Nephron progenitor cell (in vitro differentiated cells): ENCODE data around the gene HOXA13.

Experiments used
- DNase-seq: peaks from one replicate; pipeline ENCODE4 v3.0.0; 2021
- H3K27ac Mint-ChIP-seq: 2 replicates; pipeline ENCODE4 v1.8.0; 2021; ENCODE audit warnings: mild to moderate bottlenecking, moderate library complexity, mixed read lengths
- H3K27me3 Mint-ChIP-seq: 2 replicates; pipeline ENCODE4 v1.8.0; 2021; ENCODE audit warnings: mild to moderate bottlenecking, low read depth, mixed read lengths; ENCODE audit not compliant: poor library complexity
- H3K36me3 Mint-ChIP-seq: 2 replicates; pipeline ENCODE4 v1.8.0; 2021; ENCODE audit warnings: low read depth, mixed read lengths
- H3K4me1 Mint-ChIP-seq: 2 replicates; pipeline ENCODE4 v1.8.0; 2021; ENCODE audit warnings: mixed read lengths
- H3K4me3 Mint-ChIP-seq: 2 replicates; pipeline ENCODE4 v1.8.0; 2021; ENCODE audit warnings: mild to moderate bottlenecking, moderate library complexity, mixed read lengths
- H3K9me3 Mint-ChIP-seq: 2 replicates; pipeline ENCODE4 v1.8.0; 2021; ENCODE audit warnings: mild to moderate bottlenecking, moderate library complexity, mixed read lengths
- CTCF ChIP-seq: fragments of 200-600 bp; sonication (generic); IDR thresholded peaks from 2 replicates; pipeline ENCODE4 v1.5.0; 2021; ENCODE audit warnings: antibody characterized with exemption

The HOXA13 gene

DNA sequence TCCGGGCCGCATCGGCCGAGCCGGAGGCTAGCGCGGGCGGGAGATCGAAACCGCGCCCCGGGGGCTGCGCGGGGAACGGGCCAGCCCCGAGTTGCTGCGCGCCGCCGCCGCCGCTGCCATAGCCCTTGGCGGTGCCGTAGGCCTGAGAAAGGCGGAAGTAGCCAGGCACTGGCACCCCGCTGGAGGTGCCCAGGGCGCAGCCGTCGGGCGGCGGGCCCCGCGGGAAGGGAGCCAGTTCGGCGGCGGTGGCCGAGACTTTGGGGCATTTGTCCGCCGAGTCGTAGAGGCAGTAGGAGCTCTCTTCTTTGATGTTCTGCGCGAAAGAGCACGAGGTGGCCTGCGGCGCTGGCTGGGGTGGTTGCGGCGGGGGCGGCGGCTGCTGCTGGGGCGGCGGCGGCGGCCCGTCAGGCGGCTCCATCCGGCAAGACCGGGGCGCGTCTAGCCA lies 26.4 kb downstream of the HOXA13 start:
- peak; percentile 33 for DNase-seq

GRCh38 chr7:27172823-27173510 lies 26.9 kb downstream of the HOXA13 start:
- TF ChIP-seq CTCF, result no peak
- H3K4me3 Mint-ChIP-seq, result peak overlapping the region; percentile 97
- H3K4me1 Mint-ChIP-seq, result peaks cover 57% of the 10 kb centered on the region
- H3K9me3 Mint-ChIP-seq, result no peaks in the 10 kb centered on the region
- DNase-seq, result peak; percentile 69
- H3K36me3 Mint-ChIP-seq, result peaks cover 38% of the 10 kb centered on the region
- H3K27me3 Mint-ChIP-seq, result peaks cover 26% of the 10 kb centered on the region
- H3K27ac Mint-ChIP-seq, result peak overlapping the region; percentile 100

More for the DNA sequence above, 26.4 kb downstream of the HOXA13 start:
- no peaks in the 10 kb centered on the region for H3K9me3 Mint-ChIP-seq
- peaks cover 30% of the 10 kb centered on the region for H3K27me3 Mint-ChIP-seq
- no peak for TF ChIP-seq CTCF
- peaks cover 32% of the 10 kb centered on the region for H3K36me3 Mint-ChIP-seq
- peaks cover 60% of the 10 kb centered on the region for H3K4me1 Mint-ChIP-seq
- H3K4me3 Mint-ChIP-seq, result peak overlapping the region; percentile 56
- no peak overlapping the region for H3K27ac Mint-ChIP-seq

GRCh38 chr7:27172315-27172774 lies 27.5 kb downstream of the HOXA13 start:
- DNase-seq, result peak; percentile 17
- peaks cover 44% of the 10 kb centered on the region for H3K36me3 Mint-ChIP-seq
- H3K9me3 Mint-ChIP-seq, result no peaks in the 10 kb centered on the region
- TF ChIP-seq CTCF, result no peak
- peak overlapping the region; percentile 97 for H3K4me3 Mint-ChIP-seq
- peaks cover 21% of the 10 kb centered on the region for H3K27me3 Mint-ChIP-seq
- peak overlapping the region; percentile 100 for H3K27ac Mint-ChIP-seq
- peaks cover 57% of the 10 kb centered on the region for H3K4me1 Mint-ChIP-seq

DNA sequence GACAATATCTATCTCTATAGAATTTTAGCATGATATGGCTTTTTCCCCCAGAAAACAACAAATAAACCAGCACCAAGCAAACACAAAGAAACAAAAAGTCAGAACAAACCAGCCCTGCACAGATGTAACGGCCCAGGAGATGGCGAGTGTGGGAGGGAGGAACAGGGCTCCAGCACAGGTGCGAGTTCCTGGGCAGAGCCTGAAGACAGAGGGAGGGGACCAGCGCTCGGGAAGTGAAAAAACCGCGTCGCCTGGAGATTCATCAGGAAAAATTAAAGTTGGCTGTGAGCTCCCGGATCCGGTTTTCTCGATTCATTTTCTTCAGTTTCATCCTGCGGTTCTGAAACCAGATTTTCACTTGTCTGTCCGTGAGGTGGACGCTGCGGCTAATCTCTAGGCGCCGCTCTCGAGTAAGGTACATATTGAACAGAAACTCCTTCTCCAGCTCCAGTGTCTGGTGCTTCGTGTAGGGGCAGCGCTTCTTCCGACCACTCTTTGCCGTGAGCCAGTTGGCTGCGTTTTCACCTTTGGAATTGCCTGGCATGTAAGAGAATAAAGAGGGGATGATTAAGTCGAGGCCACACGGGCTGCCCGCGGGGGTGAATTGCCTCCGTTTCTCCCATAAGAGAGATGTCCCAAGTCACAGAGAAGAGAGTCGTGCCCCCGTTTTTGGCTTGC lies 28.1 kb downstream of the HOXA13 start:
- Mint-ChIP-seq H3K9me3 (no peaks in the 10 kb centered on the region), H3K27ac (peak overlapping the region; percentile 100), H3K36me3 (peaks cover 50% of the 10 kb centered on the region), H3K4me3 (peak overlapping the region; percentile 97), H3K4me1 (peaks cover 56% of the 10 kb centered on the region), H3K27me3 (peaks cover 21% of the 10 kb centered on the region)
- DNase-seq, result peak; percentile 22
- TF ChIP-seq CTCF, result no peak

- peaks cover 51% of the 10 kb centered on the region for H3K4me1 Mint-ChIP-seq
Observed at GRCh38 chr7:27171325-27171636, 28.6 kb downstream of the HOXA13 start.

More at GRCh38 chr7:27171325-27171636, 28.6 kb downstream of the HOXA13 start:
- peak overlapping the region; percentile 100 for H3K27ac Mint-ChIP-seq
- H3K9me3 Mint-ChIP-seq, result no peaks in the 10 kb centered on the region
- TF ChIP-seq CTCF, result no peak
- peak; percentile 39 for DNase-seq
- peak overlapping the region; percentile 97 for H3K4me3 Mint-ChIP-seq
- peaks cover 21% of the 10 kb centered on the region for H3K27me3 Mint-ChIP-seq
- H3K36me3 Mint-ChIP-seq, result peaks cover 50% of the 10 kb centered on the region
